Ammon's horn (tissue), 1 donor: ENCODE data around the gene SMCR8.
A peak's percentile ranks its signal among the peaks of the same experiment; 100 is the strongest.
"Not testable (repeated sequence)": the region's sequence is repeated elsewhere in the genome, so short reads cannot be mapped to it uniquely, and the experiment has no call there.

ENCODE experiments used
- DNase-seq: peaks from one replicate; pipeline ENCODE4 v3.0.0-alpha.2; 2016; ENCODE audit warnings: low spot score

Gene SMCR8

DNA sequence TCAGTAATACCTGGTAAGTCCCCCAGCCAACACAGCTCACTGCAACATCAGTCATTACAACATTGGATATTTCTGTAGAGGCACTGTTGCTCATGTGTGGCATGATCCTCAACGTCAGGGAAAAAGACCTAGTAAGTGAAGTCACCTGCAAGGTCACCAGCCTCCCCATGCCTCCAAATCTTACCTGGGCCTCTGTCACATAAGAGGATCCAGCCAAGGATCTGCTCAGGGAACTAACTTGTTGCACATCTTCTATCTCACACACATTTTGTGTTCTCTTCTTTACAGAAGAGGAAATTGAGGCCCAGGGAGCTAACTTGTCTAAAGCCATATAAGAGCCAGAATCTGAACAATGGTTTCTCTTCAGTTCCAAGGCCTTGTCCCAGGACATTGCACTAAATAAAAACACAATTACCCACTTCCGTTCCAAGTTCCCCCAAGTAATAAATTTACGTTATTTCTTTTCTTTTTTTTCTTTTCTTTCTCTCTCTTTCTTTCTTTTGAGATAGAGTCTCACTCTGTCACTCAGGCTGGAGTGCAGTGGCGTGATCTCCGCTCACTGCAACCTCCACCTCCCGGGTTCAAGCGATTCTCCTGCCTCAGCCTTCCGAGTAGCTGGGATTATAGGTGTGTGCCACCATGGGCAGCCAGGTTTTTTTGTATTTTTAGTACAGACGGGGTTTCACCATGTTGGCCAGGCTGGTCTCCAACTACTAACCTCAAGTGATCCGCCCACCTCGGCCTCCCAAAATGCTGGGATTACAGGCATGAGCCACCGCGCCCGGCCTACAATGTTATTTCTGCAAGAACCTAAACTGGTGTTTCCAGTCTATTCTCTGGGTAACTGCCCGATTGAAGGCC is 47.0 kb downstream of the SMCR8 start:
- DNase-seq: peak; percentile 32

GRCh38 chr17:18362698-18363100 is 47.6 kb downstream of the SMCR8 start:
- DNase-seq: peak; percentile 91

GRCh38 chr17:18363101-18364049 is 48.3 kb downstream of the SMCR8 start, which contains the start of gene SHMT1:
Gene SHMT1 (minus strand): TSS chr17:18363550. CDS start chr17:18355981, 7,569 bp downstream.
- DNase-seq: peak; percentile 97

DNA sequence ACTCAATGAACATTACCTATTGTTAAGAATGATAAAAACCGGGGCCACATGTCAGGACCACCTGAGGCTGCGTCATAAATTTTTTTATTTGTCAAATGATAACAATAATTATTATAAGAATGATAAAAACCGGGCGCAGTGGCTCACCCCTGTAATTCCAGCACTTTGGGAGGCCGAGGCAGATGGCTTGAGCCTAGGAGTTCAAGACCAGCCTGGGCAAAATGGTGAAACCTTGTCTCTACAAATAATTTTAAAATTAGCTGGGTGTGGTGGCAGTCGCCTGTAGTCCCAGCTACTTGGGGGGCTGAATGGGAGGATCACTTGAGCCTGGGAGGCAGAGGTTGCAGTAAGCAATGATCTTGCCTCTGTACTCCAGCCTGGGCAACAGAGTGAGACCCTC is 49.1 kb downstream of the SMCR8 start:
- no peak for DNase-seq

DNA sequence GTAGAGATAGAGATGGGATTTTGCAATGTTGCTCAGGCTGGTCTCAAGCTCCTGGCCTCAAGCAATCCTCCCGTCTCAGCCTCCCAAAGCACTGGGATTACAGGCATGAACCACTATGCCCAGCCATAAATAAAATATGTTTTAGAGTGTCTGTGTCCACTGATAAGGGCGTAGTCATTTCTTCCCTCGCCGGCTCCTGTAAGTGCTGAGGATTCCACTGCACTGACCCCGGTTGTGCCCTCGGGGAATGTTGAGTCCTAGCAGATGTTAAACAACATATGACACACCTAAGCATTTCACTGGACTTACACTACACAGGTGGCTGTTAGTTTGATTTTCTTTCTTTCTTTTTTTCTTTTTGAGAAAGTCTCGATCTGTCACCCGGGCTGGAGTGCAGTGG is 53.9 kb downstream of the SMCR8 start:
- no peak for DNase-seq

DNA sequence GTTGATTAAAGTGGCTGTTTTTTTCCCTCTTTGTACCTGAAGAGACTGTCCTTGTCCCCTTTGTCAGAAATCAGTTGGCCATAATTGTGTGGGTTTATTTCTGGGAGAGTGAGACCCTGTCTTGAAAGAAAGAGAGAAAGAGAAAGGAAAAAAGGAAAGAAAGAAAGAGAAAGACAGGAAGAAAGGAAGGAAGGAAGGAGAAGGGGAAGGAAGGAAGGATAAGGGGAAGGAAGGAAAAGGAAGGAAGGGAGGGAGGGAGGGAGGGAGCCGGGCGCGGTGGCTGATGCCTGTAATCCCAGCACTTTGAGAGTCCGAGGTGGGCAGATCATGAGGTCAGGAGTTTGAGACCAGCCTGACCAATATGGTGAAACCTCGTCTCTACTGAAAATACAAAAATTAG is 55.7 kb downstream of the SMCR8 start:
- no peak for DNase-seq

GRCh38 chr17:18371455-18371854 is 56.4 kb downstream of the SMCR8 start:
- DNase-seq: no peak

- DNase-seq: not testable (repeated sequence)
Observed at GRCh38 chr17:18373181-18373580, 58.1 kb downstream of the SMCR8 start.

- no peak for DNase-seq
Observed at GRCh38 chr17:18374216-18374615, 59.1 kb downstream of the SMCR8 start.
